Keratinocyte (primary cell): ENCODE measurements around the gene NECTIN1. TPM values are rescaled to one million over a fixed set of nuclear protein-coding genes. Genes with fewer than 3 reads are reported as not detected.

Source experiments
- DNase-seq: peaks from one replicate; pipeline ENCODE4 v3.0.0-alpha.2; 2011; ENCODE audit warnings: low read depth, missing footprints, low spot score
- FAIRE-seq: peaks from 2 replicates; lab custom pipeline; 2011; peaks lifted over from hg19 to GRCh38; lab: Jason Lieb, UNC
- H2AFZ ChIP-seq: 2 replicates; pipeline ENCODE4 v1.6.0; 2012; ENCODE audit warnings: low read length, control low read depth, inconsistent platforms; ENCODE audit not compliant: control insufficient read depth
- H3K27ac ChIP-seq: 2 replicates; pipeline ENCODE4 v1.5.1; 2011; ENCODE audit warnings: low read length; ENCODE audit not compliant: control insufficient read depth, insufficient read depth
- H3K27me3 ChIP-seq: 3 replicates; pipeline ENCODE4 v1.6.0; 2011; ENCODE audit warnings: low read length; ENCODE audit not compliant: control insufficient read depth, insufficient read depth; ENCODE audit errors: extremely low read depth
- H3K36me3 ChIP-seq, 2 experiments: 2 replicates in 1 of 2; 3 replicates in 1 of 2; pipeline ENCODE4 v1.5.1; 2011; ENCODE audit warnings: low read length in 2 of 2, mild to moderate bottlenecking in 1 of 2; ENCODE audit not compliant: control insufficient read depth in 2 of 2, insufficient read depth in 2 of 2; ENCODE audit errors: extremely low read depth in 1 of 2
- H3K4me1 ChIP-seq: 3 replicates; pipeline ENCODE4 v1.5.1; 2011; ENCODE audit warnings: low read length; ENCODE audit not compliant: control insufficient read depth, insufficient read depth; ENCODE audit errors: extremely low read depth
- H3K4me2 ChIP-seq: 3 replicates; pipeline ENCODE4 v1.6.0; 2011; ENCODE audit warnings: low read depth, low read length; ENCODE audit not compliant: control insufficient read depth, insufficient read depth; ENCODE audit errors: extremely low read depth
- H3K4me3 ChIP-seq, 3 experiments: fragments of 200-600 bp in 1 of 3; sonication (generic) in 1 of 3; 2 replicates in 2 of 3; 3 replicates in 1 of 3; pipeline ENCODE4 v1.5.1; 2011 to 2016; ENCODE audit warnings: low read length in 3 of 3, mild to moderate bottlenecking in 3 of 3, control low read depth in 2 of 3, inconsistent platforms in 1 of 3, low read depth in 1 of 3, mixed read lengths in 1 of 3, mixed run types in 1 of 3, moderate library complexity in 1 of 3; ENCODE audit not compliant: control insufficient read depth in 2 of 3, insufficient read depth in 2 of 3; ENCODE audit errors: extremely low read depth in 1 of 3
- H3K79me2 ChIP-seq: 2 replicates; pipeline ENCODE4 v1.6.0; 2012; ENCODE audit warnings: low read length; ENCODE audit not compliant: control insufficient read depth, insufficient read depth
- H3K9ac ChIP-seq: 3 replicates; pipeline ENCODE4 v1.6.0; 2011; ENCODE audit warnings: low read length; ENCODE audit not compliant: control insufficient read depth, insufficient read depth; ENCODE audit errors: extremely low read depth
- H3K9me1 ChIP-seq: 3 replicates; pipeline ENCODE4 v1.6.0; 2011; ENCODE audit warnings: low read length; ENCODE audit not compliant: control insufficient read depth, insufficient read depth; ENCODE audit errors: extremely low read depth
- H3K9me3 ChIP-seq: 2 replicates; pipeline ENCODE4 v1.5.1; 2012; ENCODE audit warnings: low read depth, low read length; ENCODE audit not compliant: control insufficient read depth
- H4K20me1 ChIP-seq: 3 replicates; pipeline ENCODE4 v1.6.0; 2011; ENCODE audit warnings: low read length; ENCODE audit not compliant: control insufficient read depth, insufficient read depth; ENCODE audit errors: extremely low read depth
- CTCF ChIP-seq, 3 experiments: IDR thresholded peaks in 1 of 3; conservative IDR thresholded peaks in 1 of 3; optimal IDR thresholded peaks in 1 of 3; 2 replicates in 2 of 3; 3 replicates in 1 of 3; pipeline versions ENCODE3 to v1.5.1; 2011; ENCODE audit warnings: low read length in 3 of 3, mild to moderate bottlenecking in 3 of 3, moderate library complexity in 2 of 3, control low read depth in 1 of 3, inconsistent platforms in 1 of 3; ENCODE audit not compliant: insufficient read depth in 2 of 3; ENCODE audit errors: extremely low read depth in 1 of 3
- EZH2 ChIP-seq: IDR thresholded peaks from one replicate; pipeline ENCODE4 v1.6.1; 2012; ENCODE audit warnings: inconsistent platforms, mild to moderate bottlenecking, low read length, moderate library complexity
- dilution Hi-C: fragments of 300-500 bp; cut with MboI; formaldehyde crosslinking; loops from one replicate; pipeline ENCODE4 v1.7.0; 2020; ENCODE audit warnings: low sequenced_read_pairs; ENCODE audit not compliant: extremely low pct_ligation_motif_present
- polyA plus RNA-seq, 5 experiments: library from polyadenylated mRNA; depleted of rRNA in 3 of 5; stranded (reverse) in 3 of 5; stranded (forward) in 1 of 5; unstranded in 1 of 5; fragments of >200 nt; gene quantifications; 1 replicate in 1 of 5; 2 replicates in 3 of 5; 3 replicates in 1 of 5; pipeline versions ENCODE4 v1.2.1 to v1.2.3, GENCODE V29; 2011 to 2012; ENCODE audit warnings: missing spikeins in 2 of 5, low read depth in 1 of 5, low replicate concordance in 1 of 5

Gene NECTIN1
- polyA plus RNA-seq, 1 donor (not counting 4 experiments of a cell fraction or from before 2014, with no cell fraction given), result 37.5 TPM

- DNase-seq (no peak), FAIRE-seq (no peak)
- Histone ChIP-seq H3K79me2 (no peaks in the 10 kb centered on the region), H3K4me1 (peaks cover 17% of the 10 kb centered on the region), H3K27ac (no peak overlapping the region), H2AFZ (no peak overlapping the region), H3K36me3 (no peaks in the 10 kb centered on the region), H4K20me1 (no peaks in the 10 kb centered on the region), H3K27me3 (peaks cover 29% of the 10 kb centered on the region), H3K4me2 (peak overlapping the region; percentile 29), H3K4me3 (no peak overlapping the region), H3K9me3 (no peaks in the 10 kb centered on the region), H3K9me1 (no peaks in the 10 kb centered on the region), H3K9ac (no peak overlapping the region)
- no peak for TF ChIP-seq EZH2
- dilution Hi-C loops, result no loop called here
Measured at GRCh38 chr11:119759747-119760412, 30.9 kb upstream of the NECTIN1 start.

- H2AFZ ChIP-seq, result no peak overlapping the region
- H3K79me2 ChIP-seq, result no peaks in the 10 kb centered on the region
- no peaks in the 10 kb centered on the region for H3K9me3 ChIP-seq
- no peak overlapping the region for H3K9ac ChIP-seq
- no peak for DNase-seq
- H3K4me2 ChIP-seq, result peak overlapping the region; percentile 29
- FAIRE-seq, result peak; percentile 57
- TF ChIP-seq CTCF (optimal IDR thresholded peaks at IDR 0.05 in 1 of 3, IDR thresholded peaks at IDR 0.05 in 1 of 3, conservative IDR thresholded peaks at IDR 0.05 in 1 of 3; ENCODE audit: extremely low read depth in 1 of 3, insufficient read depth in 2 of 3, low read length in 3 of 3) (no peak), EZH2 (no peak)
- H3K27me3 ChIP-seq, result peaks cover 28% of the 10 kb centered on the region
- H3K36me3 ChIP-seq, result no peaks in the 10 kb centered on the region
- peaks cover 17% of the 10 kb centered on the region for H3K4me1 ChIP-seq
- H4K20me1 ChIP-seq, result no peaks in the 10 kb centered on the region
- no peak overlapping the region for H3K4me3 ChIP-seq
- dilution Hi-C loops, result no loop called here
- no peak overlapping the region for H3K27ac ChIP-seq
- no peaks in the 10 kb centered on the region for H3K9me1 ChIP-seq
Measured at GRCh38 chr11:119759324-119759723, 30.3 kb upstream of the NECTIN1 start.

- Histone ChIP-seq H4K20me1 (no peaks in the 10 kb centered on the region), H3K79me2 (no peaks in the 10 kb centered on the region), H3K4me2 (no peak overlapping the region), H3K27me3 (peaks cover 24% of the 10 kb centered on the region), H3K4me1 (peaks cover 17% of the 10 kb centered on the region), H3K9me1 (no peaks in the 10 kb centered on the region), H3K9me3 (no peaks in the 10 kb centered on the region), H3K36me3 (no peaks in the 10 kb centered on the region), H3K27ac (no peak overlapping the region), H2AFZ (no peak overlapping the region), H3K4me3 (no peak overlapping the region), H3K9ac (no peak overlapping the region)
- FAIRE-seq, result no peak
- TF ChIP-seq EZH2, result no peak
- TF ChIP-seq CTCF (optimal IDR thresholded peaks at IDR 0.05 in 1 of 3, IDR thresholded peaks at IDR 0.05 in 1 of 3, conservative IDR thresholded peaks at IDR 0.05 in 1 of 3; ENCODE audit: extremely low read depth in 1 of 3, insufficient read depth in 2 of 3, low read length in 3 of 3), result no peak
- no peak for DNase-seq
- dilution Hi-C loops, result no loop called here
Measured at GRCh38 chr11:119758291-119758690, 29.3 kb upstream of the NECTIN1 start.
